ENCODE results near the gene RNF151.
"Not testable (repeated sequence)": the region's sequence is repeated elsewhere in the genome, so short reads cannot be mapped to it uniquely, and the experiment has no call there.

The RNF151 gene

DNA sequence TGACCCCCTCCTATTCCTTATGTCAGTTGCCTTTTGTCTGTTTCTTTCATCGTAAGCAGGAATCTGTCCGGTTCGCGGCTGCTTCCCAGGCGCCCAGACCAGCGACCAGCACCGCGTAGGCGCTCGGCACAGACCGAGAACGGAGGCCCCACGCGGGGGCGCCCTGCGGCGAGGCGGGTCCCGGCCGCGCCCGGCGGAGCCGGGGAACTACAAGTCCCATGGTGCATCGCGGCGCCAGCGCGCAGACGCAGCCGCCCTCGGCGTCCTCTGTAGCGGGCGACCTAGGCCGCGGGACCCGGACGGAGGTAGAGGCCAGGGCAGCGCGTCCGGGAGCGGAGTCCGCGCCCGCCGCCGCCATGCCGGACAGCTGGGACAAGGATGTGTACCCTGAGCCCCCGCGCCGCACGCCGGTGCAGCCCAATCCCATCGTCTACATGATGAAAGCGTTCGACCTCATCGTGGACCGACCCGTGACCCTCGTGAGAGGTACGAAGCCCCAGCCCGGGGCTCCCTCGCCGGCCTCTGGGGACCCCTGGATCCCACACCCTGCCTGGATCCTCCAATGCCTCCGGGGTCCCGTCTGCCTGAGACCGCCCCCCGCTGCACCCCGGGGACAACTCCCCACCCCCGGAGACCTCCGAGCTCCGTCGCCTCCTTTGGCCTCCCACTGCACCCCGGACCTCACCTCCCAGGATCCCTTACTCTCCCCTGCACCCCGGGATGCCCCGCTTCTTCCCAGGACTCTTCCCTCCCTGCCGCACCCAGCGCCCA lies 7.2 kb upstream of the RNF151 start, which contains the start of gene NDUFB10:
NDUFB10 (plus strand) TSS at position 270 of the 771 bp plus-strand sequence; CDS start at position 357, 87 bp downstream.
- DNase-seq (ENCODE audit: low read depth in 2 of 2) = peak; percentile 90 to 91

DNA sequence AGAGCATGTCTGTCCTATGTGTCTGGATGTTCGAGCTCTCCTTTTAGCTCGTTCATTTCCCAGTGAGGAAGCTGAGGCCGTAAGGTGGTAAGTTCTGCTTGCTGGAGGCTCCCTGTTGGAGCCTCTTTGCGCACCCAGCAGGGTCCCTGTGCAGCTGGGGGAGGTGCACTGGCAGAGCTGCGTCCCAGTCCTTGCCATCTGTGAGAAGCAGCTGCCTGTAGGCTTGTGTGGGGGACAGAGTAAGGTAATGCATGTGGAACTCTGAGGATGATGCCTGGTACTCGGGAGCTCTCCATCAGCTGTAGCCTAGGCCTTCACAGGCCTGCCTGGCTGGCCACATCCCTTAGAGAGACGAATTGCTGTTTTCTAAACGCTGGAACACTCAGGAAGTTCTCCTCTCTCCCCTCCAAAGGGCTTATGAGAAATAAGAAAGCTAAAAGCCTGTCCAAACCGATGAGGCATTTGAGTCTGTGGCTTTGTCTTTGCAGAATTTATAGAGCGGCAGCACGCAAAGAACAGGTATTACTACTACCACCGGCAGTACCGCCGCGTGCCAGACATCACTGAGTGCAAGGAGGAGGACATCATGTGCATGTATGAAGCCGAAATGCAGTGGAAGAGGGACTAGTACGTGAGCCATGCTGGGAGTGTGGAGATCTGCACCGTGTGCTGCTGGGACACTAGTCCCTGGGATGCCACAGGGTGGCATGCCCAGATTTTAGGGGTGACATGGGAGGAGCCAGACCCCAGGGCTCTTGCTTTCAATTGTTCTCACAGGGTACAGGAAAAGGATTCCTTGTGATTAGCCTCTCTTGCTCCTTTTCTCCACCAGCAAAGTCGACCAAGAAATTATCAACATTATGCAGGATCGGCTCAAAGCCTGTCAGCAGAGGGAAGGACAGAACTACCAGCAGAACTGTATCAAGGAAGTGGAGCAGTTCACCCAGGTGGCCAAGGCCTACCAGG lies 5.7 kb upstream of the RNF151 start:
- DNase-seq (ENCODE audit: low read depth in 2 of 2) = no peak

- DNase-seq (ENCODE audit: low read depth in 2 of 2) = no peak
Observed at GRCh38 chr16:1961651-1962067, 5.0 kb upstream of the RNF151 start.

DNA sequence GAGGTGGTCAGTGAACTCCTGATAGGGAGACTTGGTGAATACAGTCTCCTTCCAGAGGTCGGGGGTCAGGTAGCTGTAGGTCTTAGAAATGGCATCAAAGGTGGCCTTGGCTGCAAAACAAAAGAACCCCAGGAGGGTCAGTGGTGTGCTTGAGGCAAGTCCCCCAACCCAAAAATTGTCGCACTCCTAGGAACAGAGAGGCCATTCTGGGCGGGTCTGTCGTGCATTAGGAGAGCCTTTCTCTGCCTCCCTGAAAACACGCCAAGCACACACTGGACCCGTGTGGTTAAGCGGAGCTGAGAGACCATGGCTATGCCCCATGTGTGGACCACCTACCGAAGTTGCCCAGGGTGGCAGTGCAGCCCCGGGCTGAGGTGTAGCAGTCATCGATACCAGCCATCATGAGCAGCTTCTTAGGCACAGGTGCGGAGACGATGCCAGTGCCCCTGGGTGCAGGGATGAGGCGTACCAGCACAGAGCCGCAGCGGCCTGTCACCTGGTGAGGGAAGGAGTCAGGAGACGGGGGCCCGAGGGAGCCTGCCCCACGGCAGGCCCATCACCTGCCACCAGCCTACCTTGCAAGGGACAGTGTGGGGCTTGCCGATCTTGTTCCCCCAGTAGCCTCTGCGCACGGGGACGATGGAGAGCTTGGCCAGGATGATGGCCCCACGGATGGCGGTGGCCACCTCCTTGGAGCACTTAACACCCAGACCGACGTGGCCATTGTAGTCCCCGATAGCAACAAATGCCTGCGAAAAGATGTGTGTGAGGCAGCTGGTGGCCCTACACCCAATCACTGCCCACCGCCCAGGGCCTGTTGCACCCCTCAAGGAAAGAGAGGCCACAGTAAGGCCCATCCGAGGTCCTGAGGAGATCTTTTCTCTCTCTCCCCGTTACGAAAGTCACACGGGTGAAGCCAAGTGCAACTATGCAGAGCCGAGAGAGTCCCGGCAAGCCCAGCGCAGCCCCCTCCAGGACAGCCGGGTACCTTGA lies 4.2 kb upstream of the RNF151 start:
- DNase-seq (ENCODE audit: low read depth in 2 of 2) = not testable (repeated sequence)

GRCh38 chr16:1963806-1964505 lies 2.7 kb upstream of the RNF151 start:
- no peak for DNase-seq (ENCODE audit: low read depth in 2 of 2)

DNA sequence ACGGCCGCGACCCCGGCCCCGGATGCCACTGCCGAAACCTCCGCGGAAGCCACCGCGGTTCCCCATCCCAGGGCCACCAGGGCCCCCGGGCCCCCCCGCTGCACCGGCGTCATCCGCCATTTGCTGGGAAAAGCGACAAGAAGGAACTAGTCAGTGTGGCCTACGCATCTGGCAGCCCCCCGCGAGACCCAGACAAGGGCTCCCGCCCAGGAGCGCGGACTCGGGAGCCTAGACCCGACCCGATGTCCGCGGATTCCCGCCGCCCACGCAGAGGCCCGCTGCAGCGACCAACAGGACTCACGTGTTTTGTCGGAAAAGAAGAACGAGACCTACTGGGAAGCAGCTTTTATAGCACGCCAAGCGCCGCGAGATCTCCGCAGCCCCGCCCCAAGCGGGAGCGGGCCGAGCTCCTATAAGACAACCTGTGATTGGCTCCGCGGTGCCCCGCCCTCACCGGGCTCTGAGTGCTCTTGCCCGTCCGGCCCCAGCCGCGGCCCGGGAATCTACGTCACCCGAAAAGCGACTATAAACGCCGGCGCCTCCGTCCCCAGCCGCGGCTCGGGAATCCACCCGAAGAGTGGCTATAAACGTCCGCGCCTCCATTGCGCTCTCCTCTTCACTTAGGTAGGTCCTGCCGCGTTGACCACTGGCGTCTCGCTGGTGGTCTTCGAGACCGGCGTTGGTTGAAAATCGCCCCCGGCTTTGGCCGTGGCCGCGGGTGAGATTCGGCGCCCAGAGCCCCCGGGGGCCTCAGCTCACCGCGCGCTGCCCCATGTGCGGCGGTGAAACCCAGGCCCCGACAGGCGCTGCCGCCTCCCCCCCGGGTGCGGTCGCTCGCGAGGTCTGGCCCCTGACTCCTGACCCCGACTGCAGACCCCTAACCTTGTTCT lies 1.9 kb upstream of the RNF151 start, which contains the start of gene RPS2:
RPS2 (minus strand) TSS at position 321 of the 890 bp plus-strand sequence; CDS start at position 120, 201 bp downstream.
- peak; percentile 94 to 99 for DNase-seq (ENCODE audit: low read depth in 2 of 2)

- no peak for DNase-seq (ENCODE audit: low read depth in 2 of 2)
Observed at GRCh38 chr16:1965396-1966001, 1.2 kb upstream of the RNF151 start.

DNA sequence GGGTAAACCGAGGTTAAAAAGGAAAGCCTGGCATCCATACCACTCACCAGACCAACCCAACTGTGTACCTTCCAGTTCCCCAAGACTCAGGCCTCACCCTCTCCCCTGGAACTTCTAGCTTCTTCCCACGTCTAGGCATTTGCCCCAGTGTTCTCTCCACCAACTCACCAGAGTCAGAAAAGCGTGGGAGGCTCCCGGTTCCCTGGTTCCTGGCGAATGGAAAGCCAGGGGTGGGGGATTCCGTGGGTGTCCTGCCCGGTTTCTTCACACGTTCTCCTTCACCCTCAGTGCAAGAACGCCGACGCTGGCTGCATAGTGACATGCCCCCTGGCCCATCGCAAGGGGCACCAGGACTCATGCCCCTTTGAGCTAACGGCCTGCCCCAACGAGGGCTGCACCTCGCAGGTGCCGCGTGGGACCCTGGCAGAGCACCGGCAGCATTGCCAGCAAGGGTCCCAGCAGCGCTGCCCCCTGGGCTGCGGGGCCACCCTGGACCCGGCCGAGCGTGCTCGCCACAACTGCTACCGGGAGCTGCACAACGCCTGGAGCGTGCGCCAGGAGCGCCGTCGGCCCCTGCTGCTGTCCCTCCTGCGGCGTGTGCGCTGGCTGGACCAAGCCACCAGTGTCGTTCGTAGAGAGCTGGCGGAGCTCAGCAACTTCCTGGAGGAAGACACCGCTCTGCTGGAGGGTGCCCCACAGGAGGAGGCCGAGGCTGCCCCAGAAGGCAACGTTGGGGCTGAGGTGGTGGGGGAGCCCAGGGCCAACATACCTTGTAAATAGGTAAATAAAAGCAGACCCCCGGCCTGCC lies 1.7 kb downstream of the RNF151 start:
- DNase-seq (ENCODE audit: low read depth in 2 of 2) = no peak

GRCh38 chr16:1971796-1972489 lies 5.3 kb downstream of the RNF151 start, which contains the start of gene TBL3:
Gene TBL3, plus strand, starts transcription at chr16:1972053. Its CDS starts 112 bp downstream, at chr16:1972165.
- DNase-seq (ENCODE audit: low read depth in 2 of 2) = peak; percentile 91 to 95

- no peak for DNase-seq (ENCODE audit: low read depth in 2 of 2)
Observed at GRCh38 chr16:1972490-1972877, 5.8 kb downstream of the RNF151 start.

GRCh38 chr16:1973461-1974156 lies 7.0 kb downstream of the RNF151 start:
- no peak for DNase-seq (ENCODE audit: low read depth in 2 of 2)

- no peak for DNase-seq (ENCODE audit: low read depth in 2 of 2)
Observed at GRCh38 chr16:1974157-1975070, 7.8 kb downstream of the RNF151 start.

DNA sequence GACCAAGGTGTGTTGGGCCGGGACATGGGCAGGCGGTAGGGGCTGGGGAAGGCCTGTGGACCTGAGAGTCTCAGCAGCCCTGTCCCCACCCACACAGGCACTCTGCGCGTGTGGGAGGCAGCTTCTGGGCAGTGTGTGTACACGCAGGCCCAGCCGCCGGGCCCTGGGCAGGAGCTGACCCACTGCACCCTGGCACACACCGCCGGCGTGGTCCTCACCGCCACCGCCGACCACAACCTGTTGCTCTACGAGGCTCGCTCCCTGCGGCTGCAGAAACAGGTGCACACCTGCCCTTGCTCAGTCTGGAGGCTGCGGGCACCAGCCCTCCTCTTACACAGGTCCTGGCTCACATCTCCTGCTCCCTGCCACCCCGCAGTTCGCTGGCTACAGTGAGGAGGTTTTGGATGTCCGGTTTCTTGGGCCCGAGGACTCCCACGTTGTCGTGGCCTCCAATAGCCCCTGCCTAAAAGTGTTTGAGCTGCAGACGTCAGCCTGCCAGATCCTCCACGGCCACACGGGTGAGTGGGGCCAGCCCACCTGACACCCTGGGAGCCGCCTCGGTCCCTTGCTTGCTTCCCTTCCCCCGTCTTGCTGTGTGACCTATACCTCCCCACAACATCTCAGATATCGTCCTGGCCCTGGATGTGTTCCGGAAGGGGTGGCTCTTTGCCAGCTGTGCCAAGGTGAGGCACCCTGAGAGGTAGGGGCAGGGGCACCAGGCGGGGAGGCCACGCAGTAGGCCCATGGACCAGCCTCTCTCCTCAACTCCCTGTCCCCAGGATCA lies 9.0 kb downstream of the RNF151 start:
- no peak for DNase-seq (ENCODE audit: low read depth in 2 of 2)

GRCh38 chr16:1976216-1976520 lies 9.5 kb downstream of the RNF151 start:
- DNase-seq (ENCODE audit: low read depth in 2 of 2) = no peak
